Trophoblast cell (in vitro differentiated cells and primary cell): ENCODE results near the gene SYT6.
"Not testable (repeated sequence)": the region's sequence is repeated elsewhere in the genome, so short reads cannot be mapped to it uniquely, and the experiment has no call there.

ENCODE experiments used
- DNase-seq, 2 donors: peaks; one replicate each; pipeline ENCODE4 v3.0.0-alpha.2; 2016
- H2AFZ ChIP-seq: 2 replicates; pipeline ENCODE4 v1.6.1; 2013; ENCODE audit warnings: low read length, moderate library complexity, mild to moderate bottlenecking; ENCODE audit not compliant: insufficient read depth, poor library complexity
- H2AK5ac ChIP-seq: 2 replicates; pipeline ENCODE4 v1.6.1; 2013; ENCODE audit warnings: mild to moderate bottlenecking, low read length
- H2BK120ac ChIP-seq: 2 replicates; pipeline ENCODE4 v1.6.1; 2013; ENCODE audit warnings: low read length, mild to moderate bottlenecking, moderate library complexity; ENCODE audit not compliant: insufficient read depth, poor library complexity
- H2BK12ac ChIP-seq: 2 replicates; pipeline ENCODE4 v1.6.1; 2013; ENCODE audit warnings: mild to moderate bottlenecking, low read length, moderate library complexity
- H2BK5ac ChIP-seq: 2 replicates; pipeline ENCODE4 v1.6.1; 2013; ENCODE audit warnings: low read length, low read depth, moderate library complexity, mild to moderate bottlenecking; ENCODE audit not compliant: poor library complexity
- H3K14ac ChIP-seq: 2 replicates; pipeline ENCODE4 v1.6.1; 2013; ENCODE audit warnings: mild to moderate bottlenecking, low read length
- H3K18ac ChIP-seq: 2 replicates; pipeline ENCODE4 v1.6.1; 2013; ENCODE audit warnings: mild to moderate bottlenecking, low read length
- H3K23ac ChIP-seq: 2 replicates; pipeline ENCODE4 v1.6.1; 2013; ENCODE audit warnings: low read length
- H3K27ac ChIP-seq: 2 replicates; pipeline ENCODE4 v1.5.1; 2013; ENCODE audit warnings: low read depth, mild to moderate bottlenecking, inconsistent platforms, low read length, moderate library complexity
- H3K27me3 ChIP-seq: 2 replicates; pipeline ENCODE4 v1.6.1; 2013; ENCODE audit warnings: inconsistent platforms, mild to moderate bottlenecking, low read length, moderate library complexity; ENCODE audit not compliant: insufficient read depth
- H3K36me3 ChIP-seq, 2 experiments: 1 replicate in 1 of 2; 2 replicates in 1 of 2; pipeline ENCODE4 v1.6.1; 2013; ENCODE audit warnings: low read length in 2 of 2, mild to moderate bottlenecking in 2 of 2, moderate library complexity in 1 of 2; ENCODE audit not compliant: insufficient read depth in 2 of 2, control insufficient read depth in 1 of 2
- H3K4ac ChIP-seq: 2 replicates; pipeline ENCODE4 v1.6.1; 2013; ENCODE audit warnings: low read depth, mild to moderate bottlenecking, low read length, moderate library complexity
- H3K4me1 ChIP-seq, 2 experiments: 1 replicate in 1 of 2; 2 replicates in 1 of 2; pipeline ENCODE4 v1.6.1; 2013; ENCODE audit warnings: low read length in 2 of 2, mild to moderate bottlenecking in 2 of 2, moderate library complexity in 1 of 2; ENCODE audit not compliant: insufficient read depth in 2 of 2, control insufficient read depth in 1 of 2
- H3K4me2 ChIP-seq: 2 replicates; pipeline ENCODE4 v1.6.1; 2013; ENCODE audit warnings: inconsistent platforms, mild to moderate bottlenecking, low read length, moderate library complexity
- H3K4me3 ChIP-seq: 2 replicates; pipeline ENCODE4 v1.5.1; 2013; ENCODE audit warnings: mild to moderate bottlenecking, low read depth, low read length, inconsistent platforms
- H3K79me1 ChIP-seq: one replicate; pipeline ENCODE4 v1.6.1; 2013; ENCODE audit warnings: low read length
- H3K79me2 ChIP-seq: 2 replicates; pipeline ENCODE4 v1.6.1; 2013; ENCODE audit warnings: low read length, mild to moderate bottlenecking; ENCODE audit not compliant: control insufficient read depth, insufficient read depth, poor library complexity
- H3K9ac ChIP-seq: 2 replicates; pipeline ENCODE4 v1.6.1; 2013; ENCODE audit warnings: mild to moderate bottlenecking, low read length
- H3K9me3 ChIP-seq: 2 replicates; pipeline ENCODE4 v1.6.1; 2013; ENCODE audit warnings: low read depth, mild to moderate bottlenecking, control low read depth, inconsistent platforms, low read length; ENCODE audit not compliant: insufficient read depth
- H4K12ac ChIP-seq: 2 replicates; pipeline ENCODE4 v1.6.1; 2013; ENCODE audit warnings: low read depth, mild to moderate bottlenecking, low read length, moderate library complexity
- H4K8ac ChIP-seq: 2 replicates; pipeline ENCODE4 v1.6.1; 2013; ENCODE audit warnings: low read depth, mild to moderate bottlenecking, low read length, moderate library complexity
- H4K91ac ChIP-seq: one replicate; pipeline ENCODE4 v1.6.1; 2013; ENCODE audit warnings: low read depth, mild to moderate bottlenecking, low read length, moderate library complexity
- WGBS: extraction: QIAGEN DNeasy Blood & Tissue Kit; methylation state at CpG from one replicate; pipeline ENCODE4 v1.1.7; 2013; ENCODE audit warnings: missing lambda C conversion rate; ENCODE audit not compliant: insufficient read length, insufficient coverage; ENCODE audit errors: extremely low coverage; 5-methylcytosine and 5-hydroxymethylcytosine counted together

Gene SYT6

GRCh38 chr1:114068684-114069083, 85.0 kb downstream of the SYT6 start:
- H3K4me1 ChIP-seq, H3K27me3 ChIP-seq, H3K23ac ChIP-seq, H3K9me3 ChIP-seq, H3K27ac ChIP-seq, H3K18ac ChIP-seq, H3K9ac ChIP-seq, H2BK5ac ChIP-seq, H2BK120ac ChIP-seq, H4K8ac ChIP-seq, H3K79me2 ChIP-seq, DNase-seq, H3K36me3 ChIP-seq, H3K4ac ChIP-seq, H3K4me3 ChIP-seq, H2AK5ac ChIP-seq, H3K79me1 ChIP-seq, H2AFZ ChIP-seq, H2BK12ac ChIP-seq, H3K4me2 ChIP-seq, H4K91ac ChIP-seq, H3K14ac ChIP-seq, H4K12ac ChIP-seq: not testable (repeated sequence)
- no CpG with 5 or more reads among the region's 1 CpG for WGBS

- H4K12ac ChIP-seq, H3K27me3 ChIP-seq, H2AK5ac ChIP-seq, DNase-seq, H3K4me2 ChIP-seq, H3K14ac ChIP-seq, H3K4ac ChIP-seq, H4K91ac ChIP-seq, H2AFZ ChIP-seq, H3K4me3 ChIP-seq, H3K9ac ChIP-seq, H3K27ac ChIP-seq, H3K36me3 ChIP-seq, H2BK12ac ChIP-seq, H3K23ac ChIP-seq, H3K18ac ChIP-seq, H2BK120ac ChIP-seq, H3K4me1 ChIP-seq, H3K79me1 ChIP-seq, H3K79me2 ChIP-seq, H4K8ac ChIP-seq, H2BK5ac ChIP-seq: not testable (repeated sequence)
- no CpG with 5 or more reads among the region's 3 CpGs for WGBS
- H3K9me3 ChIP-seq = peaks cover 11% of the 10 kb centered on the region
These were observed 88.0 kb downstream of the SYT6 start for GRCh38 chr1:114065671-114066070.

- no peak overlapping the region for H3K4me3 ChIP-seq
- H3K4ac ChIP-seq = no peak overlapping the region
- no peaks in the 10 kb centered on the region for H3K27me3 ChIP-seq
- H4K91ac ChIP-seq = no peak overlapping the region
- no peak overlapping the region for H2BK120ac ChIP-seq
- no peak overlapping the region for H4K8ac ChIP-seq
- H3K36me3 ChIP-seq = no peaks in the 10 kb centered on the region
- no peaks in the 10 kb centered on the region for H3K4me1 ChIP-seq
- H2AFZ ChIP-seq = no peak overlapping the region
- H2BK12ac ChIP-seq = no peak overlapping the region
- H3K4me2 ChIP-seq = no peak overlapping the region
- H2BK5ac ChIP-seq = no peak overlapping the region
- H3K18ac ChIP-seq = no peak overlapping the region
- no peaks in the 10 kb centered on the region for H3K79me1 ChIP-seq
- no peak overlapping the region for H4K12ac ChIP-seq
- H2AK5ac ChIP-seq = no peak overlapping the region
- peaks cover 11% of the 10 kb centered on the region for H3K9me3 ChIP-seq
- H3K79me2 ChIP-seq = no peaks in the 10 kb centered on the region
- H3K27ac ChIP-seq = no peak overlapping the region
- H3K14ac ChIP-seq = no peak overlapping the region
- no peak overlapping the region for H3K23ac ChIP-seq
- peak in 1 of 2 donors; percentile 34 for DNase-seq
- H3K9ac ChIP-seq = no peak overlapping the region
These were observed 90.1 kb downstream of the SYT6 start for GRCh38 chr1:114063544-114063943.

- no peak overlapping the region for H2BK5ac ChIP-seq
- H3K23ac ChIP-seq = no peak overlapping the region
- no peak overlapping the region for H2AK5ac ChIP-seq
- H3K14ac ChIP-seq = no peak overlapping the region
- no peak overlapping the region for H3K4me2 ChIP-seq
- H3K36me3 ChIP-seq = no peaks in the 10 kb centered on the region
- H3K4me1 ChIP-seq = no peaks in the 10 kb centered on the region
- H2BK12ac ChIP-seq = no peak overlapping the region
- no peak overlapping the region for H4K12ac ChIP-seq
- no peak overlapping the region for H4K8ac ChIP-seq
- no peak overlapping the region for H2AFZ ChIP-seq
- no peak overlapping the region for H4K91ac ChIP-seq
- no peaks in the 10 kb centered on the region for H3K27me3 ChIP-seq
- no CpG with 5 or more reads among the region's 8 CpGs for WGBS
- H3K79me1 ChIP-seq = no peaks in the 10 kb centered on the region
- no peaks in the 10 kb centered on the region for H3K79me2 ChIP-seq
- H3K9me3 ChIP-seq = peaks cover 11% of the 10 kb centered on the region
- no peak overlapping the region for H3K4ac ChIP-seq
- no peak overlapping the region for H3K9ac ChIP-seq
- H2BK120ac ChIP-seq = no peak overlapping the region
- H3K18ac ChIP-seq = no peak overlapping the region
- no peak overlapping the region for H3K27ac ChIP-seq
- no peak overlapping the region for H3K4me3 ChIP-seq
- DNase-seq = no peak
These were observed 91.1 kb downstream of the SYT6 start for GRCh38 chr1:114062477-114063099.
